HG03108 (cell line): ENCODE results near the gene EMILIN2.

ENCODE experiments used
- ATAC-seq: cut with Tn5 transposase; IDR thresholded peaks from one replicate; pipeline ENCODE4 v1.9.1; 2021; ENCODE audit warnings: moderate library complexity; ENCODE audit not compliant: unreplicated experiment

EMILIN2 gene

GRCh38 chr18:2948038-2948437 is 101.2 kb downstream of the EMILIN2 start:
- ATAC-seq: no peak

- no peak for ATAC-seq
Measured at GRCh38 chr18:2952605-2953004, 105.8 kb downstream of the EMILIN2 start.

- no peak for ATAC-seq
Measured at GRCh38 chr18:2953935-2954653, 107.3 kb downstream of the EMILIN2 start.

GRCh38 chr18:2954869-2955645 is 108.3 kb downstream of the EMILIN2 start:
- ATAC-seq: no peak

GRCh38 chr18:2956056-2956455 is 109.2 kb downstream of the EMILIN2 start:
- no peak for ATAC-seq

GRCh38 chr18:2958819-2959298 is 112.1 kb downstream of the EMILIN2 start:
- ATAC-seq: no peak

GRCh38 chr18:2959341-2959740 is 112.5 kb downstream of the EMILIN2 start:
- no peak for ATAC-seq

- no peak for ATAC-seq
Measured at GRCh38 chr18:2960983-2961696, 114.3 kb downstream of the EMILIN2 start.

GRCh38 chr18:2961821-2962220 is 115.0 kb downstream of the EMILIN2 start:
- no peak for ATAC-seq

GRCh38 chr18:2963048-2963447 is 116.2 kb downstream of the EMILIN2 start:
- no peak for ATAC-seq

- ATAC-seq: no peak
Measured at GRCh38 chr18:2964361-2965010, 117.7 kb downstream of the EMILIN2 start.
